ENCODE measurements around the gene KDM4B. TPM values are rescaled to one million over a fixed set of nuclear protein-coding genes. Genes with fewer than 3 reads are reported as not detected.

KDM4B gene
- total and polyA plus RNA-seq, 9 of the 15 experiments (the other 6 are each of a cell fraction or from before 2014, with no cell fraction given): 0.21 to 29.9 (median 7.3) TPM

DNA sequence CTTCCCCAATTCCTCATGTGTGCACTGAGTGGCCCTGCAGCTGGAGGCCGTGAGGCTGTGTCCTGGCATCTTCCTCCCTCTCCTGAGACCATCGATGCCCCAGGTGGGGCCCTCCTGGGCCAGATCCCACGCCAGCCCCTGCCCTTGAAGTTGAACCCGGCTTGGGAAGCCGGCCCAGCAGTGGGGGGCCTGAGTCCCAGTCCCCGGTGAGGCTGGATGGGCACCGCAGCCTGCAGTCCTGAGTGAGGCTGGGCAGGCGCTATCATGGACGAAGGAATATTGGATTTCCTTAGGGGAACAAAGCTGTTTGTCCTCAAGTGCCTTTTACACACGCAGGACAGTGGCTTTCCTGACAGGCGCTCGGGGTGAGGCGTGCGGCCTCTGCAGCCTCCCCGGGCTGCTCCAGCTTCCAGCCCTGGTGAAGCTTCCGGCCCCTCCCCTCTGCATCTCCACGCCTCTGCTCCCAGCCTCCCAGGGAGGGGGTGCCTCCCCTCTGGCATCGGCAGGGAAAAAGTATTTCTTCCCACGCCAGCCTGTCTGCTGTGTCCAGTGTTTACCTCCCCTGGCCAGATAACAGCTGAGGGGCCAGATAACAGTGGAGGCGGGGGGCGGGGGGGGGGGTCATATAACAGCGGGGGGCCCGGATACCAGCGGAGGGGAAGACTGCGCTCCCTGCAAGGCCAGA, 159.5 kb downstream of the KDM4B start (continued):
- TF ChIP-seq THAP7 (CRISPR knock-in tag; IDR thresholded peaks at IDR 0.05) (no peak), POLR2G (IDR thresholded peaks at IDR 0.05; ENCODE audit: low read depth, low read length) (no peak), ZBTB5 (IDR thresholded peaks at IDR 0.05) (no peak), CTCFL (IDR thresholded peaks at IDR 0.05; ENCODE audit: borderline replicate concordance, insufficient read depth, low read depth, low read length, poor library complexity, severe bottlenecking) (no peak), ARID1B (IDR thresholded peaks at IDR 0.05) (peak; percentile 52; the same call in 1 of the 2 replicates), RAD51 (IDR thresholded peaks at IDR 0.05; ENCODE audit: borderline replicate concordance, low read depth) (no peak), GATAD2A (IDR thresholded peaks at IDR 0.05) (no peak), HMG20B (CRISPR knock-in tag; IDR thresholded peaks at IDR 0.05) (no peak), EWSR1 (IDR thresholded peaks at IDR 0.05; ENCODE audit: borderline replicate concordance, low read depth, partially characterized antibody) (no peak), ZBTB7A (IDR thresholded peaks at IDR 0.05; ENCODE audit: borderline replicate concordance, control insufficient read depth, low read depth, low read length) (peak; percentile 80), BCL6 (CRISPR knock-in tag; IDR thresholded peaks at IDR 0.05) (no peak), ZBTB9 (CRISPR knock-in tag; IDR thresholded peaks at IDR 0.05) (no peak), CCNT2 (IDR thresholded peaks at IDR 0.05; ENCODE audit: borderline replicate concordance, extremely low read depth, insufficient read length, low read depth, low read length) (no peak), DPF2 (IDR thresholded peaks at IDR 0.05) (no peak), FIP1L1 (IDR thresholded peaks at IDR 0.05; ENCODE audit: low read depth, low read length, poor library complexity, severe bottlenecking) (no peak), ZNF717 (CRISPR knock-in tag; IDR thresholded peaks at IDR 0.05) (no peak), MYC (IDR thresholded peaks at IDR 0.05; ENCODE audit: low read depth, low read length) (peak; percentile 24; the same call in 1 of the 2 replicates), MYC (CRISPR knock-in tag; IDR thresholded peaks at IDR 0.05; ENCODE audit: borderline replicate concordance, low read depth) (no peak)
- TF ChIP-seq, protein P1, sequence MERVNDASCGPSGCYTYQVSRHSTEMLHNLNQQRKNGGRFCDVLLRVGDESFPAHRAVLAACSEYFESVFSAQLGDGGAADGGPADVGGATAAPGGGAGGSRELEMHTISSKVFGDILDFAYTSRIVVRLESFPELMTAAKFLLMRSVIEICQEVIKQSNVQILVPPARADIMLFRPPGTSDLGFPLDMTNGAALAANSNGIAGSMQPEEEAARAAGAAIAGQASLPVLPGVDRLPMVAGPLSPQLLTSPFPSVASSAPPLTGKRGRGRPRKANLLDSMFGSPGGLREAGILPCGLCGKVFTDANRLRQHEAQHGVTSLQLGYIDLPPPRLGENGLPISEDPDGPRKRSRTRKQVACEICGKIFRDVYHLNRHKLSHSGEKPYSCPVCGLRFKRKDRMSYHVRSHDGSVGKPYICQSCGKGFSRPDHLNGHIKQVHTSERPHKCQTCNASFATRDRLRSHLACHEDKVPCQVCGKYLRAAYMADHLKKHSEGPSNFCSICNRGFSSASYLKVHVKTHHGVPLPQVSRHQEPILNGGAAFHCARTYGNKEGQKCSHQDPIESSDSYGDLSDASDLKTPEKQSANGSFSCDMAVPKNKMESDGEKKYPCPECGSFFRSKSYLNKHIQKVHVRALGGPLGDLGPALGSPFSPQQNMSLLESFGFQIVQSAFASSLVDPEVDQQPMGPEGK (CRISPR knock-in tag; IDR thresholded peaks at IDR 0.05; ENCODE audit: borderline replicate concordance): no peak
